Stimulated activated memory B cell treated with anti-CD40 and anti-IgM and Interleukin-4, amounts not matched to agents 10 μg/mL and 1 μg/mL and 100 μg/mL, for 72 hours (primary cell): ENCODE data around the gene DNLZ.
"Not testable (repeated sequence)": the region's sequence is repeated elsewhere in the genome, so short reads cannot be mapped to it uniquely, and the experiment has no call there.

Experiments used
- ATAC-seq: fragments of 150-1000 bp; cut with Tn5 transposase; 2 replicates; pipeline ENCODE4 v1.10.0; 2021
- H3K27ac Mint-ChIP-seq: one replicate; pipeline ENCODE4 v1.8.0; 2022; ENCODE audit warnings: mild to moderate bottlenecking, mixed read lengths
- H3K27me3 Mint-ChIP-seq: one replicate; pipeline ENCODE4 v1.8.0; 2022; ENCODE audit warnings: mixed read lengths
- H3K36me3 Mint-ChIP-seq: one replicate; pipeline ENCODE4 v1.8.0; 2022; ENCODE audit warnings: mixed read lengths
- H3K4me1 Mint-ChIP-seq: one replicate; pipeline ENCODE4 v1.8.0; 2022; ENCODE audit warnings: mixed read lengths
- H3K4me3 Mint-ChIP-seq: one replicate; pipeline ENCODE4 v1.8.0; 2022; ENCODE audit warnings: mild to moderate bottlenecking, moderate library complexity, mixed read lengths
- H3K9me3 Mint-ChIP-seq: one replicate; pipeline ENCODE4 v1.8.0; 2022; ENCODE audit warnings: mixed read lengths

Gene DNLZ

GRCh38 chr9:136361754-136362449 lies 1.6 kb downstream of the DNLZ start:
- H3K36me3 Mint-ChIP-seq = peaks cover 22% of the 10 kb centered on the region
- H3K27me3 Mint-ChIP-seq = no peaks in the 10 kb centered on the region
- peaks cover 16% of the 10 kb centered on the region for H3K4me1 Mint-ChIP-seq
- no peaks in the 10 kb centered on the region for H3K9me3 Mint-ChIP-seq
- ATAC-seq = no peak
- no peak overlapping the region for H3K27ac Mint-ChIP-seq
- H3K4me3 Mint-ChIP-seq = no peak overlapping the region

- no peaks in the 10 kb centered on the region for H3K27me3 Mint-ChIP-seq
- H3K4me1 Mint-ChIP-seq = peaks cover 14% of the 10 kb centered on the region
Measured at GRCh38 chr9:136361047-136361753, 2.3 kb downstream of the DNLZ start.

DNA sequence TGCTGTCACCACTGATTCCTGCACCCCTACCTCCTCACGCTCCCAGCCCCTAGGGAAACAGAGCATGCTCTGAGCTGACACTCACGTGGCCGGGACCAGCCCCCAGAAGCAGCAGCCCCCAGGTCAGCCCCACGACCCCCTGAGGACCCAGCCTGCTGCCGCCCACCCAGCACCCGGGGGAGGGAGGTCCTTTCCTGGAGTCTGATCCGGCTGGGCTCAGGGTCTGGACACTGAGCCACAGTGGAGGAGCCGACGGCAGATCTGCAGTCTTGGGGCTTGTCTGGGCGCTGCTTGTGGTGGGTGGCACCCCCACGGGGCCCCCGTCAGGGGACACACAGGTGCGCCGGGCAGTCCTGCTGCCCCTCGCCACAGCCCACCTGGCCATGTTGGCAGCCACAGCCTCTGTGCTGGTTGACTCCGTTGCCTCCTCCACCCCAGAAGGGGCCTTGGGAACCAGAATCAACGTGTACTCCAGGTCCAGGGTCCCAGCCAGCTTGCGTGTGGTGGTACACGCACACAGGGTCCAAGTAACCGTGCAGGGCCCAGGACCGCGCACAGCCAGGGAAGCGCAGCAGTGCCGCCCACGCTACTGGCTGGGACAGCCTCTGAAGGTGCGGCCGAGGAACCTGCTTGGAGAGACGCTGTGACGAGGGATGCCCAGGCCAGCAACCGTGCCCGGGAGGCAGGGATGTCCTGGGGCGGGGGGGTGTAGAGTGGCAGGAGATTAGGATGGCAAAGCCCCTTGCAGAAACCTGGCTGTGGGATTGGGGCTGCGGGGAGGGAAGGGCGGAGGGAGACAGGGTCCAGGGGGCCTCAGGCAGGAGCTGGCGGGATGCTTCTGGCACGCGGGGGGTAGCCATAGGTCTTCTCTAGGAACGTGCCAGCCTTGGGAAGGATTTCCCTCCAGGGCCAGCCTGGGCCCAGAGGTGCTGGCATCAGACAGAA lies 3.5 kb downstream of the DNLZ start:
- no peaks in the 10 kb centered on the region for H3K27me3 Mint-ChIP-seq
- H3K4me3 Mint-ChIP-seq = no peak overlapping the region
- no peak for ATAC-seq
- H3K27ac Mint-ChIP-seq = no peak overlapping the region
- peaks cover 8% of the 10 kb centered on the region for H3K4me1 Mint-ChIP-seq
- H3K36me3 Mint-ChIP-seq = peaks cover 22% of the 10 kb centered on the region
- no peaks in the 10 kb centered on the region for H3K9me3 Mint-ChIP-seq

More at GRCh38 chr9:136361047-136361753, 2.3 kb downstream of the DNLZ start:
- no peaks in the 10 kb centered on the region for H3K9me3 Mint-ChIP-seq
- peaks cover 22% of the 10 kb centered on the region for H3K36me3 Mint-ChIP-seq
- H3K27ac Mint-ChIP-seq = no peak overlapping the region
- no peak overlapping the region for H3K4me3 Mint-ChIP-seq
- ATAC-seq = no peak

DNA sequence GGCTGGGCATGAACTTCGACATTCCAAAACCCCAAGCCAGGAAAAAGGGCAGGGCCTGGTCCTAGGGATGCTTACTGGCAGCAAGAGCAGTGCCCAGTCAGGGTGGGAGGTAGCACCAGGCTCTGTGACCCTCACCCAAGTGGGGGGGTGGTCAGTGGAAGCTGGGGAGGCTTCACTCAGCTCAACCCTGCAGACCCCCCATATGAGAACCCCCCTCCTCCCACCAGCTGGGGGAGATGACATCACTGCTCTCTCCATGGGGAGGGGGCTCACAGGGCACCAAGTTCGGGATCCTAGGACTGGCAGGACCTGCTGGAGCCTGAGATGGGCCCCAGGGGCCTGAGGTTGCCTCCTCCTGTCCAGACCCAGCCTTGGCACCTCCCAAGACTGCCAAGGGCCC lies 4.7 kb downstream of the DNLZ start:
- ATAC-seq = no peak
- peaks cover 8% of the 10 kb centered on the region for H3K4me1 Mint-ChIP-seq

GRCh38 chr9:136358016-136358415 lies 5.5 kb downstream of the DNLZ start:
- Mint-ChIP-seq H3K27ac (no peak overlapping the region), H3K9me3 (no peaks in the 10 kb centered on the region), H3K4me1 (peaks cover 8% of the 10 kb centered on the region), H3K36me3 (peaks cover 22% of the 10 kb centered on the region), H3K4me3 (no peak overlapping the region), H3K27me3 (peaks cover 20% of the 10 kb centered on the region)
- ATAC-seq = no peak

More for the DNA sequence above, 4.7 kb downstream of the DNLZ start:
- H3K9me3 Mint-ChIP-seq = no peaks in the 10 kb centered on the region
- peaks cover 11% of the 10 kb centered on the region for H3K27me3 Mint-ChIP-seq
- H3K36me3 Mint-ChIP-seq = peaks cover 22% of the 10 kb centered on the region
- no peak overlapping the region for H3K4me3 Mint-ChIP-seq
- no peak overlapping the region for H3K27ac Mint-ChIP-seq

DNA sequence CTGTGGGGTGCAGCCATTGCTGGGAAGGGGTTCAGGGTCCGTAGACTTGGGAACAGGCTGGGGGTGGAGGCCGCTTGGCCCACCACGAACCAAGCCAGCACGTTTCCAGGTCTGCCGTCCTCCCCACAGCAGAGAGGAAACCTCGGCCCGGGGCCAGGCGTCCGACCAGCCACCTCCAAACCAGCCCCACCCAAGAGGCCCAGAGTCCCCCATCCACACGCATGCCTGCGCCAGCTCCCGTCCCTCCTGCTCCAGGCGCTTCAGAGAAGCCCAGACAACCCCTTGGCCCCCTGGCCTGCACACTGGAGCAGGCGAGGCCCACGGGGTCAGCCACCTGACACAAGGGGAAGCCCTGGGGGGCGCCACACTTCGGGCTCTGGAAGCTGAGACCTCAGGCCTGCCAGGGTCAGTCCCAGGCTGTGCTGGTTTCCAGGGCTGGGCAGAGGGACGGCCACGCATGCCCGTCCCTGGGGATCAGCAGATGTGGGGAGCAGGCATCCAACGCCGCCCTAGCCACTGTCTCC lies 6.3 kb downstream of the DNLZ start:
- Mint-ChIP-seq H3K27ac (no peak overlapping the region), H3K36me3 (peaks cover 18% of the 10 kb centered on the region), H3K4me1 (peaks cover under 1% of the 10 kb centered on the region), H3K4me3 (no peak overlapping the region), H3K9me3 (no peaks in the 10 kb centered on the region), H3K27me3 (peaks cover 28% of the 10 kb centered on the region)
- no peak for ATAC-seq

- Mint-ChIP-seq H3K9me3 (no peaks in the 10 kb centered on the region), H3K27ac (no peak overlapping the region), H3K27me3 (peaks cover 28% of the 10 kb centered on the region), H3K36me3 (peaks cover 9% of the 10 kb centered on the region), H3K4me3 (no peak overlapping the region), H3K4me1 (no peaks in the 10 kb centered on the region)
- ATAC-seq = no peak
Measured at GRCh38 chr9:136355616-136356557, 7.7 kb downstream of the DNLZ start.

DNA sequence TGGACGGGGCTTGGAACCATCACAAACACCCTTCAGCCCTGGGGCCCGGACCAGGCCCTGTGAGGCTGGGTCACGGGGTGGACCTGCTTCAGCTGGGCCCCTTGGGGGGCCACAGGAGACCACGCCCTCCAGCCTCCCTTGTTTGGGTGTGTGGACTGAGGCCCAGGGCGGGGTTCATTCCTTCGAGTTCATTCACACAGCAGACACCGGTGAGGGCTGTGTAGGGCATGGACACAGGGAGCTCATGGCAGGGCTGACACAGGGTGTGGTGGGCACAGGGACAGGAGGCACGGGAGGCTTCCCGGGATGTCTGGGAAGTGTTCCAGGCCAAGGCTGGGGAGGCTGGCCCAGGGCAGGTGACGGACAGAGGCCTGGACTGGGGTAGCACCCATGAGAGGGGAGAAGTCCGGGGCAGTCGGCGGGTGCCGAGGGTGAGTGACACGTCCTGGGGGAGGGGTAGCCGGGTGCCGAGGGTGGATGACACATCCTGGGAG lies 8.9 kb downstream of the DNLZ start:
- Mint-ChIP-seq H3K4me3 (no peak overlapping the region), H3K27me3 (peaks cover 36% of the 10 kb centered on the region), H3K36me3 (no peaks in the 10 kb centered on the region), H3K9me3 (no peaks in the 10 kb centered on the region), H3K4me1 (no peaks in the 10 kb centered on the region), H3K27ac (no peak overlapping the region)
- no peak for ATAC-seq

GRCh38 chr9:136353757-136354488 lies 9.6 kb downstream of the DNLZ start:
- H3K4me1 Mint-ChIP-seq = no peaks in the 10 kb centered on the region
- H3K4me3 Mint-ChIP-seq = no peak overlapping the region
- H3K27me3 Mint-ChIP-seq = peaks cover 36% of the 10 kb centered on the region
- no peaks in the 10 kb centered on the region for H3K36me3 Mint-ChIP-seq
- H3K27ac Mint-ChIP-seq = no peak overlapping the region
- ATAC-seq = no peak
- no peaks in the 10 kb centered on the region for H3K9me3 Mint-ChIP-seq

DNA sequence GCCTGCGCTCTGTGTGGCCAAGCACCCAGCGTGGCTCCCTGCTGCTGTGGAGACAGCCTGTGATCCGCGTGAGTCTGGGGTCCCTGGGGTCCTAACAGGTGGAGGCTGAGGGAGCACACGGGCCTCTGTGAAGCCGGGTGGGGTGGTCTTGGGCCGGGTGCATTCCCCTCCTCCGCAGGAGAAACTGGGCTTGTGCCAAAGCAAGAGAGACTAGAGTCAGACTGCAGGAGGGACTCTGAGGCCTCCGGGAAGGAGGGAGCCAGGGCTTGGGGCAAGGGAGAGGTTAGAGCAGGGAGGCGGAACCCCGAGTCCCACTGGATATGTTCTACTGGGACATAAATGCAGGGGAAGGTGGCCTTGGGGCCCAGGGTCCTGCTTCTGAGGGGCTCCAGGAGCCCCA lies 10.5 kb downstream of the DNLZ start:
- ATAC-seq = no peak
- H3K9me3 Mint-ChIP-seq = no peaks in the 10 kb centered on the region

DNA sequence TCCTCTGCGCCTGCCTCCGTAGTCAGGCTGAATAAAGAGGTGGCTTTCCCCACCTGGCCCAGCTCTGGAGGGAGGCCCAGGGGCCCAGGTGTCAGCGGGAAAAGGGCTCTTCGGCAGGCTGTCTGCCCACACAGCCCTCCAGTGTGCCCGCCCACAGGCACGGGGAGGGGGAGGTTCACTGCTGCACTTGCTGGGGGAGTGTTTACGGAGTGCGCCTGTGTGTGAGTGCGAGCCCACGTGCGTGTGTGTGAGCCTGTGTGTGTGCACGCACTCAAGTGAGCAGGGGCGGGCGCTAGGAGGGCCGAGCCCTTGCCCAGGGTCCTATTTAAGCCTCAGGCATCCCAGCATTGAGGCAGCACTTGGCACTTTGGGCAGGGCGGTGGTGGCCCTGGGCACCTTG lies 10.9 kb downstream of the DNLZ start:
- no peak overlapping the region for H3K4me3 Mint-ChIP-seq
- no peak for ATAC-seq
- H3K36me3 Mint-ChIP-seq = no peaks in the 10 kb centered on the region
- no peak overlapping the region for H3K27ac Mint-ChIP-seq
- no peaks in the 10 kb centered on the region for H3K9me3 Mint-ChIP-seq
- no peaks in the 10 kb centered on the region for H3K4me1 Mint-ChIP-seq
- peaks cover 40% of the 10 kb centered on the region for H3K27me3 Mint-ChIP-seq

More for the DNA sequence above, 10.5 kb downstream of the DNLZ start:
- Mint-ChIP-seq H3K4me1 (no peaks in the 10 kb centered on the region), H3K27ac (no peak overlapping the region), H3K27me3 (peaks cover 36% of the 10 kb centered on the region), H3K4me3 (no peak overlapping the region), H3K36me3 (no peaks in the 10 kb centered on the region)

DNA sequence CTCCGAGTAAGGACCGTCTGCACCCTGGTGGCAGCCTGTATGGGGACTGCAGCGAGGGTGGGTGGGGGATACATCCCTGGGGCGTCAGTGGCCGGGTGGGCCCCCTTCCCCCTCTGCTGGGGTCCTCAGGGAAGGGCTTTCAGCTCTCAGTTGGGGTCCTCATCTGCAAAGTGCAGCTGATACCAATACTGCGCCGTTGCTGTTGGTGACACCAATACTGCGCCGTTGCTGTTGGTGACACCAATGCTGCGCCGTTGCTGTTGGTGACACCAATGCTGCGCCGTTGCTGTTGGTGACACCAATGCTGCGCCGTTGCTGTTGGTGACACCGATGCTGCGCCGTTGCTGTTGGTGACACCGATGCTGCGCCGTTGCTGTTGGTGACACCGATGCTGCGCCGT lies 11.7 kb downstream of the DNLZ start:
- H3K27me3 Mint-ChIP-seq = peaks cover 48% of the 10 kb centered on the region
- H3K9me3 Mint-ChIP-seq, H3K4me1 Mint-ChIP-seq, H3K27ac Mint-ChIP-seq, H3K4me3 Mint-ChIP-seq, ATAC-seq, H3K36me3 Mint-ChIP-seq: not testable (repeated sequence)

DNA sequence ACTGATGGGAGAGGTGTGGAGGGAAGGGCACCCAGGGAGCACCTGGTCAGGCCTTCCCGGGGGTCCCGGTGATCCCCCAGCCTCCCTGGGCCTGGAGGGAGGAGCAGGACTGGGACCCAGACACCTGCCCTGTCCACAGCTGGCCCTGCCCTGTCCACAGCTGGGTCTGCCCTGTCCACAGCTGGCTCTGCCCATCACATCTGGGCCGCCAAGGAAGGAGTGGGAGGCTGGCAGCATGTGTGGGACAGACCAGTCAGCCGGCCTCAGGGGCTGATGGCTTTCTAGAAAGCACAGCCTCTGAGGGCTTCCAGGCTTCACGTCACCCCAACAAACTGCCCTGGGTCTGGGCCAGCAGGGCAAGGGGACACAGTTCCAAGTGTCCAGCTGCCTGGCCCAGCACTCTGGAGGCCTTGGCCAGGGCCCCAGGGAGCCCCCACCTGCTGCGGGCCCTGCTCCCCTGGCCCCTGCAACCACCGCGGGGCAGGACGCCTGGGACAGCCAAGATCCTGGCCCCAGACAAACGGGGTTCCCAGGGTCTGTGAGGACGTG lies 12.2 kb downstream of the DNLZ start:
- Mint-ChIP-seq H3K9me3 (no peaks in the 10 kb centered on the region), H3K4me3 (no peak overlapping the region), H3K4me1 (no peaks in the 10 kb centered on the region), H3K27ac (no peak overlapping the region), H3K27me3 (peaks cover 50% of the 10 kb centered on the region), H3K36me3 (no peaks in the 10 kb centered on the region)
- no peak for ATAC-seq
